SK-N-MC (cell line): ENCODE measurements around the gene FHOD3.

Experiments used
- EZH2 ChIP-seq: fragments of 200-600 bp; sonication (generic); IDR thresholded peaks from one replicate; pipeline ENCODE4 v1.6.1; 2017; ENCODE audit warnings: antibody characterized with exemption
- FOXP2 ChIP-seq: optimal IDR thresholded peaks from 2 replicates; pipeline ENCODE3; 2011; ENCODE audit warnings: mild to moderate bottlenecking, moderate library complexity; ENCODE audit not compliant: insufficient read depth; ENCODE audit errors: extremely low read length, control extremely low read depth
- POLR2AphosphoS5 ChIP-seq: IDR thresholded peaks from 2 replicates; pipeline ENCODE4 v1.6.1; 2012; ENCODE audit warnings: mild to moderate bottlenecking, low read depth, low read length, borderline replicate concordance

GRCh38 chr18:36279001-36279400, 18.5 kb upstream of the FHOD3 start:
- TF ChIP-seq EZH2 (no peak), POLR2AphosphoS5 (no peak), FOXP2 (no peak)
